Ishikawa (cell line): ENCODE results near the gene TSPO2.

Experiments used
- CEBPB ChIP-seq: IDR thresholded peaks from 2 replicates; pipeline ENCODE4 v1.6.1; 2012
- CREB1 ChIP-seq: IDR thresholded peaks from 2 replicates; pipeline ENCODE4 v1.6.1; 2012; ENCODE audit warnings: low read depth
- EGR1 ChIP-seq: IDR thresholded peaks from 2 replicates; pipeline ENCODE4 v1.6.1; 2012
- EP300 ChIP-seq: IDR thresholded peaks from 2 replicates; pipeline ENCODE4 v1.6.1; 2012; ENCODE audit warnings: borderline replicate concordance
- FOXM1 ChIP-seq: IDR thresholded peaks from 2 replicates; pipeline ENCODE4 v1.6.1; 2012; ENCODE audit warnings: low read depth, borderline replicate concordance
- MAX ChIP-seq: IDR thresholded peaks from 2 replicates; pipeline ENCODE4 v1.6.1; 2012
- NFIC ChIP-seq: IDR thresholded peaks from 2 replicates; pipeline ENCODE4 v1.6.1; 2012
- RAD21 ChIP-seq: IDR thresholded peaks from 2 replicates; pipeline ENCODE4 v1.6.1; 2012; ENCODE audit warnings: low read depth
- REST ChIP-seq: IDR thresholded peaks from 2 replicates; pipeline ENCODE4 v1.6.1; 2012; ENCODE audit warnings: low read depth, mild to moderate bottlenecking
- TAF1 ChIP-seq: IDR thresholded peaks from 2 replicates; pipeline ENCODE4 v1.6.1; 2012; ENCODE audit warnings: low read depth, mild to moderate bottlenecking
- TCF12 ChIP-seq: IDR thresholded peaks from 2 replicates; pipeline ENCODE4 v1.6.1; 2012; ENCODE audit warnings: low read depth
- TEAD4 ChIP-seq: IDR thresholded peaks from 2 replicates; pipeline ENCODE4 v1.6.1; 2012
- YY1 ChIP-seq: IDR thresholded peaks from 2 replicates; pipeline ENCODE4 v1.6.1; 2012; ENCODE audit warnings: low read depth
- ZBTB7A ChIP-seq: IDR thresholded peaks from 2 replicates; pipeline ENCODE4 v1.6.1; 2012; ENCODE audit warnings: low read depth
- TF ChIP-seq, protein P1 (sequence below): IDR thresholded peaks from 2 replicates; pipeline ENCODE4 v1.6.1; 2012

Gene TSPO2

GRCh38 chr6:41078101-41078500 is 35.8 kb downstream of the TSPO2 start:
- no peak for TF ChIP-seq TCF12
- TF ChIP-seq RAD21, result no peak
- TF ChIP-seq FOXM1, result no peak
- TF ChIP-seq MAX, result no peak
- TF ChIP-seq ZBTB7A, result no peak
- TF ChIP-seq EP300, result no peak
- TF ChIP-seq NFIC, result no peak
- TF ChIP-seq CEBPB, result no peak
- TF ChIP-seq CREB1, result no peak
- TF ChIP-seq, protein P1, sequence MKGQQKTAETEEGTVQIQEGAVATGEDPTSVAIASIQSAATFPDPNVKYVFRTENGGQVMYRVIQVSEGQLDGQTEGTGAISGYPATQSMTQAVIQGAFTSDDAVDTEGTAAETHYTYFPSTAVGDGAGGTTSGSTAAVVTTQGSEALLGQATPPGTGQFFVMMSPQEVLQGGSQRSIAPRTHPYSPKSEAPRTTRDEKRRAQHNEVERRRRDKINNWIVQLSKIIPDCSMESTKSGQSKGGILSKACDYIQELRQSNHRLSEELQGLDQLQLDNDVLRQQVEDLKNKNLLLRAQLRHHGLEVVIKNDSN, result no peak
- TF ChIP-seq EGR1, result no peak
- no peak for TF ChIP-seq REST
- TF ChIP-seq TEAD4, result no peak
- no peak for TF ChIP-seq YY1
- no peak for TF ChIP-seq TAF1

DNA sequence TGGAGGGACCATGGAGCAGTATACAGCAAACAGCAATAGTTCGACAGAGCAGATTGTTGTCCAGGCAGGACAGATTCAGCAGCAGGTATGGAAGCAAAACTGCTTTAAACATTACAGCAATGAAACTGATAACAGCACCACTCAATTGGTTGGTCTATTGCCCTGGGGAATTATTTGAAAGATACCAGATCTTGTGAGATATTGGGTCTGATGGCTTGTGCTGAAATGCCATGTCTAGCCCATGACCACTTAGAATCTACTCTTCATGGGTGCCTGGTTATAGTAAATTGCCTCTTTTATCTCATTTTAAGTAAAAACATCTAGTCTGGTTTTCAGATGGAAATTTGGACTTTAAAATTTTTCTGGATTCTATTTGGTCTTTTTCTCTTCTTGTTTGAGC is 36.8 kb downstream of the TSPO2 start:
- TF ChIP-seq, protein P1, result no peak
- TF ChIP-seq RAD21, result no peak
- no peak for TF ChIP-seq EP300
- no peak for TF ChIP-seq ZBTB7A
- no peak for TF ChIP-seq EGR1
- TF ChIP-seq MAX, result no peak
- no peak for TF ChIP-seq NFIC
- no peak for TF ChIP-seq REST
- no peak for TF ChIP-seq YY1
- TF ChIP-seq TEAD4, result no peak
- no peak for TF ChIP-seq FOXM1
- no peak for TF ChIP-seq TCF12

DNA sequence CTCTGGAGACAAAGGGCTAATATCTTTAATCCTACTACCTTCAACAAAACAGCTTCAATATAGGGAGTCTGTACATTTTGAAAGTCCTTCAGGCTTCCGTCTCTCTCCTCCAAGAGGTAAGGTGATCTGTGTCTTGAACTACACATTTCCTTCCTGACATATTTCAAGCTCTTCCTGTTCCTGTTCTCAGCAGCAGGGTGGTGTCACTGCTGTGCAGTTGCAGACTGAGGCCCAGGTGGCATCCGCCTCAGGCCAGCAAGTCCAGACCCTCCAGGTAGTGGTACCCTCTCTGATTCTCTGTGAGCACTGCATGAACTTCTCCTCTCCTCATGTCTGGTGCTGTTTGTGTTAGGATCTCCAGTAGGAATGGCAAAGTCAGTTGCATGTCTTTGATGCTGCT is 38.4 kb downstream of the TSPO2 start:
- TF ChIP-seq CEBPB, result no peak
- no peak for TF ChIP-seq TAF1
- TF ChIP-seq RAD21, result no peak
- no peak for TF ChIP-seq TEAD4
- TF ChIP-seq FOXM1, result no peak
- no peak for TF ChIP-seq CREB1
- no peak for TF ChIP-seq ZBTB7A
- TF ChIP-seq, protein P1, result no peak

DNA sequence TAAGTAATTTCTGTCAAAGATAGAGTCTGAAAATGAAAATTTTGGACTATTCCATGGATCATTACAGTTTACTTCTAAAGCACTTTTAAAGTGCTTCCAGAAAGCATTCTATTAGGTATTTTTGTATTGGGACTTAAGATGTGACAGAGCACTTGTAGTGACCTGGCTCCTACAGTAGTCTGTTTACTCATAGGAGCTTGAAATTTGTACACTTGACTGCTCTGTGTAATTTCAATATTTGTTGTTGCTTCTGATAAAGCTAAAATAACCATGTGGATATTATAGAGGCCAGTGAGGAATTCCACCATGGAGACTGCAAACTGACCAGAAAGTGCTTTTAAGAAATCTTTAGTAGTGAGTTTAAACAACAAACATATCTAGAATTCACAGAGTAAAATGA is 40.8 kb downstream of the TSPO2 start:
- no peak for TF ChIP-seq CREB1
- no peak for TF ChIP-seq TAF1
- TF ChIP-seq ZBTB7A, result no peak
- no peak for TF ChIP-seq MAX
- no peak for TF ChIP-seq TEAD4
- TF ChIP-seq EP300, result no peak
- no peak for TF ChIP-seq FOXM1
- no peak for TF ChIP-seq YY1
- TF ChIP-seq NFIC, result no peak
- TF ChIP-seq REST, result no peak
- TF ChIP-seq, protein P1, result no peak
- no peak for TF ChIP-seq EGR1
- no peak for TF ChIP-seq TCF12
- TF ChIP-seq CEBPB, result no peak
- TF ChIP-seq RAD21, result no peak
